ENCODE data around the gene PCDHA6. TPM values are rescaled to one million over a fixed set of nuclear protein-coding genes. Genes with fewer than 3 reads are reported as not detected.
"Not testable (repeated sequence)": the region's sequence is repeated elsewhere in the genome, so short reads cannot be mapped to it uniquely, and the experiment has no call there.

Gene PCDHA6
- total RNA-seq, 1 donor from 2014 or later = 29.8 TPM

- DNase-seq = no peak
- no peaks in the 10 kb centered on the region for H3K4me1 Mint-ChIP-seq (ENCODE audit: low read depth, unreplicated experiment)
- H3K27me3 Mint-ChIP-seq (ENCODE audit: unreplicated experiment) = peaks cover 3% of the 10 kb centered on the region
- H3K36me3 Mint-ChIP-seq (ENCODE audit: unreplicated experiment) = peaks cover 42% of the 10 kb centered on the region
- TF ChIP-seq CTCF (IDR thresholded peaks at IDR 0.05; ENCODE audit: partially characterized antibody, unreplicated experiment) = no peak
- no peak within 1 kb of the TSS for H3K27ac Mint-ChIP-seq (ENCODE audit: unreplicated experiment)
- peaks cover 8% of the 10 kb centered on the region for H3K9me3 Mint-ChIP-seq (ENCODE audit: unreplicated experiment)
- no peak within 1 kb of the TSS for H3K4me3 Mint-ChIP-seq (ENCODE audit: unreplicated experiment)
Observed at GRCh38 chr5:140840978-140841962, 13.5 kb downstream of the PCDHA6 start, which contains the start of gene PCDHA8. Gene PCDHA8 (plus strand): TSS chr5:140841187. CDS start chr5:140841322, 135 bp downstream.

GRCh38 chr5:140842798-140843733 lies 15.3 kb downstream of the PCDHA6 start:
- Mint-ChIP-seq H3K27ac (ENCODE audit: unreplicated experiment) (no peak overlapping the region), H3K4me3 (ENCODE audit: unreplicated experiment) (no peak overlapping the region), H3K4me1 (ENCODE audit: low read depth, unreplicated experiment) (peaks cover 5% of the 10 kb centered on the region), H3K9me3 (ENCODE audit: unreplicated experiment) (peaks cover 9% of the 10 kb centered on the region), H3K36me3 (ENCODE audit: unreplicated experiment) (peaks cover 49% of the 10 kb centered on the region), H3K27me3 (ENCODE audit: unreplicated experiment) (peaks cover 4% of the 10 kb centered on the region)
- TF ChIP-seq CTCF (IDR thresholded peaks at IDR 0.05; ENCODE audit: partially characterized antibody, unreplicated experiment) = no peak
- DNase-seq = no peak

- DNase-seq; H3K4me1 Mint-ChIP-seq (ENCODE audit: low read depth, unreplicated experiment); H3K27me3 Mint-ChIP-seq (ENCODE audit: unreplicated experiment): not testable (repeated sequence)
- Mint-ChIP-seq H3K4me3 (ENCODE audit: unreplicated experiment) (peak within 1 kb of the TSS; percentile 91), H3K9me3 (ENCODE audit: unreplicated experiment) (peaks cover 10% of the 10 kb centered on the region), H3K27ac (ENCODE audit: unreplicated experiment) (peak within 1 kb of the TSS; percentile 91), H3K36me3 (ENCODE audit: unreplicated experiment) (peaks cover 34% of the 10 kb centered on the region)
Observed at GRCh38 chr5:140848139-140849102, 20.7 kb downstream of the PCDHA6 start, which contains the start of gene PCDHA9. Gene PCDHA9 (plus strand): TSS chr5:140848382. CDS start chr5:140848496, 114 bp downstream.

GRCh38 chr5:140849831-140850634 lies 22.3 kb downstream of the PCDHA6 start:
- H3K9me3 Mint-ChIP-seq (ENCODE audit: unreplicated experiment) = peaks cover 10% of the 10 kb centered on the region
- not testable (repeated sequence) for H3K4me3 Mint-ChIP-seq (ENCODE audit: unreplicated experiment); H3K27me3 Mint-ChIP-seq (ENCODE audit: unreplicated experiment); H3K4me1 Mint-ChIP-seq (ENCODE audit: low read depth, unreplicated experiment); H3K27ac Mint-ChIP-seq (ENCODE audit: unreplicated experiment); DNase-seq
- peaks cover 29% of the 10 kb centered on the region for H3K36me3 Mint-ChIP-seq (ENCODE audit: unreplicated experiment)
